HG02763 (cell line): ENCODE measurements around the gene NTRK1.

Experiments used
- ATAC-seq: cut with Tn5 transposase; IDR thresholded peaks from one replicate; pipeline ENCODE4 v1.9.1; 2021; ENCODE audit warnings: mild to moderate bottlenecking, moderate library complexity; ENCODE audit not compliant: unreplicated experiment

NTRK1 gene

GRCh38 chr1:156854634-156855033, 6.0 kb upstream of the NTRK1 start:
- no peak for ATAC-seq

DNA sequence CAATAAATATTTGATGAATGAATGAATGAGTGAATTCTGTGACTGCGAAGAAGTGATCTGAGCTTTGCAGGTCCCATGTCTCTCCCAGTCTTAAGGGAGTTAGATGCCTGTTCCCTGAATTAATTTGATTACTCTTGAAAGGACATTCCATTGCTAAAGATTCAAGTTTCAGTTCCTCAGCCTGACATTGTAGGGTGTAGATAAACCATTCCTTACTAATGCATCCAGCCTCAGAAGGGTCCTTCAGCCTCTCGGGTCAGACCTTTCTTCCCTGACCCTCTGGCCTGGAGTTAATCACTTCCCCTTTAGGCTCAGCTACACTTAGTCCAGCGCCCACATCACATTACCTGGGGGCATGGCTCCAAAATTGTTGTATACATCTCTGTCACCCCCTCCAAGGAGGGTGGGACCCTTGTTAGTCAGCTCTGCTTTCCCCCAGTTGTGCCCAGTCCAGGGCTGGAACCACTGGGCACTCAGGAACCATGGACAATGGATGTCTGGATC, 4.3 kb upstream of the NTRK1 start:
- ATAC-seq = no peak

DNA sequence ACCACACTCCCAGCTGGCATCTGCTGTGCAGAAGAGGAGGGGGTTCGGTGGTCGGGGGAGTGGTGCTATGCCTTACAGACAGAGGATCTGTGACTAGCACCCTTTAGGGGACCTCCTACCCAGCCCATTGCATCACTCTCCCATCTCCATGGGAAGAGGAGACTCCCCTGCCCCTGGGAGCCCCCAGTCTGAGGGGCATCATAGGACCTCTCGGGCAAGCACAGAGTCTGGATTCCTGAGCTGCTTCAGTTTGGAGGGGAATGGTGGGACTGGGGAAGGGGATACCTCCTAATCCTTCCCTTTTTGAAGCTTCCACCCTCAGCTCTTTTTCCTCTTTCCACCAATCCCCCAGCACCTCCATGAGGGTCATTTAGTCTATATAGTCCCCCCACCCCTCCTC, 3.1 kb upstream of the NTRK1 start:
- ATAC-seq = no peak

DNA sequence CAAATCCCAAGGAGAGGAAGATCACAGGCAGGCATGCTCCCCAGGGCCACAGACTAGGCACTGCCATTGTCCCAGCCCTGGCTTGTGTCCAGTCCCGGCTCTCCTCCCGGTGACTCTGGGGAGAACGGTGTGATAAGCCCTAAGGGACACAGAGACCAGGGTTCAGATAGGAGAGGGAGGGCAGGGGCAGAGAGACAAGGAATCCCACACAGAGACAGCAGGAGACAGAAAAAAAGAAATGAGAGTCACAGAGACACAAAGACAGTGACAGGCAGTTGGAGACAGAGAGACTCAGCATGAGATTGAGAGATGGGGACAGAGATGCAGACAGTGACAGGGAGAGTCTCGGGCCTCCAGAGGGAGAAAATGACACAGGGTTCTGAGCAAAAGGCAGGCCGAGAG, 2.1 kb upstream of the NTRK1 start:
- ATAC-seq = no peak

GRCh38 chr1:156858959-156859522, 1.6 kb upstream of the NTRK1 start, which contains the start of gene INSRR:
Gene INSRR, minus strand, starts transcription at chr1:156859117. Its CDS starts 496 bp downstream, at chr1:156858621.
- no peak for ATAC-seq

GRCh38 chr1:156859523-156860112, 1.0 kb upstream of the NTRK1 start:
- ATAC-seq = no peak

DNA sequence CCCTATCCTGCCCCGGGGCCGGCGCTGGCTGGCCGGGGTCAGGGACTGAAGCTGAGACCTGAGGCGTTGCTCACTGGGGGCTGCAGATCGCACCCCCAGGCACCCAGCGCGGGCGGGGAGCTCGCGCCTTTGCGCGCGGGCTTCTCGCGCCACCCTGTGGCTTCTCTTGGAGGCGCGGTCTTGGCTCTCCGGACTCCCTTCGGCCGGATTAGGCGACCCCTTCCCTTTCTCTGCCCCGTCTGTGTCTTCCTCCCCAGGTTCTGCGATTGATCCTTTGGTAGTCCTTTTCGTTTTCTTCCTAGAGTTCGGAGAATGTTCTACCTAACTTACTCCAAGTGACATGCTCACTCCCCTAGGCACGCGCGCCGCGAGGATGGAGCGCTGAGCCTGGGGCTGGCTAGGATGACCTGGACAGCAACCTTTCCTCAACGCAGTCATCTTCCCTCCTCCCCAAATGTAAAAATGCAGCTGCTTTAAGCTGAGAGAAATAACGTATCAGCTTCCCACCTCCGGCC, 495 bp upstream of the NTRK1 start:
- no peak for ATAC-seq

DNA sequence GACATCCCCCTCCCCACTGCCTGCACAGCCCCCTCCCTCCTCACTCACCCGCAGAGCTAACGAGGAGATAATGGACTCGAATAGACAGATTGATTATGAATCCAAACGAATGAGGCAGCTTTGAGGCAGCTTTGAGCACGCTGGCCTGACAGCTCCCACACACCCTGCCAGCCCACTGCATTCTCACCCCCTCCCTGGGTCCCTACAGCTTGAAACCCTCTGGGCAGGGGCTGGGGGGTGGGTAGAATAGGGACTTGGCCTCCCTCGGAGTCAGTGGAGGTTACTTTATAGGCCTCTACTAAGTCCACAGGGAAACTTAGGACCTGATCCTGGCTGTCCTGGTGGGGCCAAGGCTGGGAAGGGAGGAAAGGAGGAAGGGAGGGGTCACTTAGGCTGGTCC, 1.9 kb downstream of the NTRK1 start:
- ATAC-seq = no peak

DNA sequence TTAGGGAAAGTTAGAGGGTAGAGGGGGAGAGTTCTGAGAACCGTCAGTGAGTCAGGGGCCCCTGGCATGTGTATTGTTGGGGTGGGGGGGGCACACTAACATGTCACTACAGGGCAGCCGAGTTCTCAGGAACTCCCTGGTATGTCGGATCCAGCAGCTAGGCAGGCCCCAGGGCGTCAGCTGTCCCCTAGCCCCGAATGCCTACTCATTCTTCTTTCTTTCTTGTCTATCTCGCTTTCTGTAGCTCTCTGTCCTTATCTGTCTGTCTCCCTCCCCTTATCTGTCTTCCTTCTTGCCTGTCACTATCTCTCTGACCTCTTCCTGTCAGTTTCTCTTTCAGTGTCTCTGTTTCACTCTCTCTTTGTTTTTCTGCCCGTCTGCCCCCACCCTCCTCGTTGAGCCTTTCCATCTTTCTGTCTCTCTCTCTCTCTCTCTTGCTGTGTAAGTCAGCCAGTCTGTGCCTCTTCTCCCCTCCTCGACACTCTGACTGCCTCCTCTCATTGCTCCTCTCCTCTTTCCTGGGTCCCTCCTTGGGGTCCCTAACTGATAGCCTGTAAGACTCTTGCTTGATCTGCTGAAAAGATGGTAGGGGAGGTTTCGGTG, 2.4 kb downstream of the NTRK1 start:
- ATAC-seq = no peak

DNA sequence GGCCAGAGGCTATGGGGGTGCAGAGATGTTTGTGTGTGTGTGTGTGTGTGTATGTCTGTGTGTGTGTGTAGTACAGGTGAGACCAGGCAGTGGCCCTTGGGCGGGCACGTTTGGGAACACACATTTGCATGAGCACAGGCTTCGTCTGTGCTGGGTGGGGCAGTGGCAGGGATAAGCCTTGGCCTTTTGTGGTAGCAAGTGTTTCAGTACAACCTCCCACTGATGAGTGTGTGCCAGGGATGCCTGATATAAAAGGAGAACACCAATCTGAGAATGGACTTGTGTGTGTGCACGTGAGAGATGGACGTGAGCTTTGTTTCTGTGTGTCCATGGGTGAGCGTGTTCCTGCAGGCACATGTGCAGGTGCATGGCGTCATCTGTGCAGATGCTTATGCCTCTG, 3.0 kb downstream of the NTRK1 start:
- ATAC-seq = no peak

DNA sequence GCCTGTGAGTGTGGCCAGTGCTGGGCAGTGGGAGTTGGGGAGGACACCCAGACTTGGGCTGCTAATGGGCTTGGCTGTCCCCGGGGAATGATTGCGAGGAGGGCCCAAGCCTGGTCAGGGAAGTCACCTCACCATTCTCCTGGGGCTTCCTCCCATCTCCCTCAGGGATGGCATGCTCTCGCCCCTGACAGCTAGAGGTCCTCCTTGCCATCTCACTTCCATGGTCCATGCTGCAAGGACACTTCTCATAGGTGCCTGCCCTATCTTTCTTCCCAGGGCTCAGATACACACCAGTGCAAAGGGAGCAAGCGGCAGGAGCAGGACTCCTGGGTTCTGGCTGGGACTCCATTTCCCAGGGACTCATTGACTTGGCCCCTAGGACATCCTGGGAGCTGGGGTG, 4.1 kb downstream of the NTRK1 start:
- ATAC-seq = no peak

DNA sequence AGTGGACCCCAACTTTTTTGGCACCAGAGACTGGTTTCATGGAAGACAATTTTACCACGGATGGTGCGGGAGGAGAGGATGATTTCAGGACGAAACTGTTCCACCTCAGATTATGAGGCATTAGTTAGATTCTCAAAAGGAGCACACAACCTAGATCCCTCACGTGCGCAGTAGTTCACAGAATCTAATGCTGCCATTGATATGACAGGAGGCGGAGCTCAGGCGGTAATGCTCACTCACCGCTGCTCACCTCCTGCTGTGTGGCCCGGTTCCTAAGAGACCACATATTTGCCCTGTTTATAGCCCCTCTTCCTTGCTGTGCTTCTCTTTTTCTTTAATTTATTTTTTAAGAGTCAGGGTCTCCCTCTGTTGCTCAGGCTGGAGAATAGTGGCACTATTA, 4.6 kb downstream of the NTRK1 start:
- ATAC-seq = no peak

GRCh38 chr1:156865865-156866248, 5.2 kb downstream of the NTRK1 start:
- ATAC-seq = no peak

DNA sequence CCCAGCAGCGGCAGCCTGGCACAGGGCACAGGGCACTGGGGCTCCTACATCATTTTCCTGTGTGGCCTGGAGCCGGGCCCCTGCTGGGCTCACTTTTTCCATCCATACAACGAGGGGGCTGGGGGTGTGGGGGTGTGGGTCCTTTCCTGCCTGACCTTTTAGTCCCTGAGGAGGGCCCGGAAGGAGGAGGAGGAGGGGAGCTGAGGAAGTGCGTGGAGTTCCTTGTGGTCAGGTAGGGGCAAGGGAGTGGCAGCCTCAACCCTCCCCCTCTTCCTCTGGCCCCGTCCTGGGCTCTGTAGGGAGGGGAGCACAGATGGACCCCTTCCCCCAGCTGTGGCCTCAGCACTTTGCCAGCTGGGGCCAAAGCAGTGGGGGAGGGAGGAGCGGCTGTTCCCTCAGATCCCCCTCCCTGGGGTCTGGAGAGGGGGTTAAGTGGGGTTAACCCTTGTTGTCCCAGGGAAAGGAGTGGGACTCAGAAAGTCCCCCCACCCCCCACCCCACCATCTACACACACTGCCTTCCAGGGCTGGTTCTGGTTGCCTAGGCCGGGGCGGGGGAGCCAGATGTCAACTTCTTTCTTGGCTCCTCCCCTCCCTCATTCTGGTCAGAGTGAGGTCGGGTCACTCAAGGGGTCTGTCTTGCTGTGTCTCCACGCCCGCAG, 5.7 kb downstream of the NTRK1 start:
- no peak for ATAC-seq

DNA sequence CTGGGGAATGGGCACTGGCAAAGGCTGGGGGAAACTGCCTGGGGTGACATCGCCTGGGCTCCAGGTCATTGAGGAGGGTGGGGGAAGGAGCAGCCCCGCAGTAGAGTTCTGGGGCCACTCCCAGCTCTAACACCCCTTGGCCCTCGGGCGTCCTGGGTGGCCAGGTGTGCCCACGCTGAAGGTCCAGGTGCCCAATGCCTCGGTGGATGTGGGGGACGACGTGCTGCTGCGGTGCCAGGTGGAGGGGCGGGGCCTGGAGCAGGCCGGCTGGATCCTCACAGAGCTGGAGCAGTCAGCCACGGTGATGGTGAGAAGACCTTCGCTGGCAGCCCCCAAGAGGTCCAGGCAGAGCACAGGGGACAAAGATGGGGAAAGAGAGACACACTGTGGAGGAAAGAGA, 7.7 kb downstream of the NTRK1 start:
- ATAC-seq = no peak

- no peak for ATAC-seq
These were observed 8.8 kb downstream of the NTRK1 start for GRCh38 chr1:156869455-156869854.

DNA sequence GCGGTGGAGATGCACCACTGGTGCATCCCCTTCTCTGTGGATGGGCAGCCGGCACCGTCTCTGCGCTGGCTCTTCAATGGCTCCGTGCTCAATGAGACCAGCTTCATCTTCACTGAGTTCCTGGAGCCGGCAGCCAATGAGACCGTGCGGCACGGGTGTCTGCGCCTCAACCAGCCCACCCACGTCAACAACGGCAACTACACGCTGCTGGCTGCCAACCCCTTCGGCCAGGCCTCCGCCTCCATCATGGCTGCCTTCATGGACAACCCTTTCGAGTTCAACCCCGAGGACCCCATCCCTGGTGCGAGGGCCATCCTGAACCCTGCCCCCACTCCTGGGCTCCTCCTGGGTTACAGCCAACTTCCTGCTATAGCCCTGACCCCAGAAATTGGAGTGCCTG, 13.0 kb downstream of the NTRK1 start:
- ATAC-seq = no peak

DNA sequence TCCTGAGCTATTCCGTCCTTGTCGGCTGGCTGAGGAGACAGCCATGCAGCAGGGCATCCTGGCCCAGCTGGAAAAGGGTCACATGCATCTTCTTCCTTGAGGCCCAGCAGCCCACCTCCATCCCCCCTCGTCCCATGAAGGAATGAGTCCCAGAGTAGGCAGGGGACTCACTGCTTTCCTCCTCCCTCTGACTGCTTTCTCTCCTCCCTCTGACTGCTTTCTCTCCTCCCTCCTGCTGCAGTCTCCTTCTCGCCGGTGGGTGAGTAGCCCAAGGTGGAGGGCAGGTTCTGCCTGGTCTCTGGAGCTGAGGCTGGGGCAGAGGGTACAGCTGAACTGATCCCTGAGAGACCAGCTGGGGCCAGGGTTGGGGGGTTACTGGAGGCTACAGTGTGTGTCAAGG, 13.5 kb downstream of the NTRK1 start:
- no peak for ATAC-seq

GRCh38 chr1:156874572-156875340, 14.1 kb downstream of the NTRK1 start:
- ATAC-seq = no peak

DNA sequence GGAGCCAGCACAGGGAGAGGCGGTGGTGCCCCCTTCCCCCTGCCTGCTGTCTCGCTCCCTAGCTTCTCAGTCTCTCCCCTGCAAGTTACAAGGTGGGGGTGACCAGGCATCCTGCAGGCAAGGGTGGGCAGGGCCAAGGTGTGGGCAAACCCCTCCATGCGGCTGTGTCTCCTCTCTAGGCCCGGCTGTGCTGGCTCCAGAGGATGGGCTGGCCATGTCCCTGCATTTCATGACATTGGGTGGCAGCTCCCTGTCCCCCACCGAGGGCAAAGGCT, 14.6 kb downstream of the NTRK1 start:
- no peak for ATAC-seq

DNA sequence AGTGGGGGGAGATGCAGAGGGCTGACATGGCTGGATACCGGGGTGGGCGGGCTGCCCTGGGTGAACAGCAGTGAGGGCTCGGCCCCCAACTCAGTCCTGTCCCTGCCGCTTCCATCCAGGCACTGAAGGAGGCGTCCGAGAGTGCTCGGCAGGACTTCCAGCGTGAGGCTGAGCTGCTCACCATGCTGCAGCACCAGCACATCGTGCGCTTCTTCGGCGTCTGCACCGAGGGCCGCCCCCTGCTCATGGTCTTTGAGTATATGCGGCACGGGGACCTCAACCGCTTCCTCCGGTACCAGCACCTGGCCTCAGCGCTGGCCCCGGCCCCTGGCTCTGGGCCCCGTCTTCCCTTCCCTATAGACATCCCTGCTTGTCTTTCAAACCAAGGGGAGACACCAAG, 15.6 kb downstream of the NTRK1 start:
- no peak for ATAC-seq
